ENCODE measurements around the gene SAMD14. TPM values are rescaled to one million over a fixed set of nuclear protein-coding genes. Genes with fewer than 3 reads are reported as not detected.

Gene SAMD14
- total RNA-seq, 1 experiment from 2014 or later, result 3.4 TPM

- H3K27me3 Mint-ChIP-seq (ENCODE audit: insufficient read depth, unreplicated experiment), result no peaks in the 10 kb centered on the region
- H3K9me3 ChIP-seq, result no peaks in the 10 kb centered on the region
- H3K9me3 Mint-ChIP-seq (ENCODE audit: unreplicated experiment), result no peaks in the 10 kb centered on the region
- peaks cover 4% of the 10 kb centered on the region for H3K4me1 Mint-ChIP-seq (ENCODE audit: low read depth, unreplicated experiment)
- TF ChIP-seq, protein P1, sequence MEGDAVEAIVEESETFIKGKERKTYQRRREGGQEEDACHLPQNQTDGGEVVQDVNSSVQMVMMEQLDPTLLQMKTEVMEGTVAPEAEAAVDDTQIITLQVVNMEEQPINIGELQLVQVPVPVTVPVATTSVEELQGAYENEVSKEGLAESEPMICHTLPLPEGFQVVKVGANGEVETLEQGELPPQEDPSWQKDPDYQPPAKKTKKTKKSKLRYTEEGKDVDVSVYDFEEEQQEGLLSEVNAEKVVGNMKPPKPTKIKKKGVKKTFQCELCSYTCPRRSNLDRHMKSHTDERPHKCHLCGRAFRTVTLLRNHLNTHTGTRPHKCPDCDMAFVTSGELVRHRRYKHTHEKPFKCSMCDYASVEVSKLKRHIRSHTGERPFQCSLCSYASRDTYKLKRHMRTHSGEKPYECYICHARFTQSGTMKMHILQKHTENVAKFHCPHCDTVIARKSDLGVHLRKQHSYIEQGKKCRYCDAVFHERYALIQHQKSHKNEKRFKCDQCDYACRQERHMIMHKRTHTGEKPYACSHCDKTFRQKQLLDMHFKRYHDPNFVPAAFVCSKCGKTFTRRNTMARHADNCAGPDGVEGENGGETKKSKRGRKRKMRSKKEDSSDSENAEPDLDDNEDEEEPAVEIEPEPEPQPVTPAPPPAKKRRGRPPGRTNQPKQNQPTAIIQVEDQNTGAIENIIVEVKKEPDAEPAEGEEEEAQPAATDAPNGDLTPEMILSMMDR (IDR thresholded peaks at IDR 0.05; ENCODE audit: insufficient read depth in 1 of 2, low read depth in 1 of 2, low read length in 1 of 2, severe bottlenecking in 1 of 2, unreplicated experiment in 1 of 2), result no peak
- H3K27ac Mint-ChIP-seq (ENCODE audit: unreplicated experiment), result no peak overlapping the region
- intact Hi-C loops (cut with micrococcal nuclease; ENCODE audit: unreplicated experiment), result no loop called here
- CTCF ChIA-PET, result interaction anchor here (0.6 to 1.6 kb wide), 13 partner anchors 8 to 422 kb away, joined by 3 to 9 read pairs (median 4); partner anchors contain the start of gene SGCA
- H3K36me3 Mint-ChIP-seq (ENCODE audit: insufficient read depth, unreplicated experiment), result peaks cover 64% of the 10 kb centered on the region
- no peak overlapping the region for H3K4me3 Mint-ChIP-seq (ENCODE audit: unreplicated experiment)
- BruUV-seq (replicated peaks), result no TSS peak
- no peaks in the 10 kb centered on the region for H3K27me3 ChIP-seq (replicated peaks; ENCODE audit: control insufficient read depth, insufficient read depth, low read length)
- H3K36me3 ChIP-seq (ENCODE audit: control insufficient read depth, insufficient read depth, low read length), result peaks cover 34% of the 10 kb centered on the region
- H3K4me3 ChIP-seq (ENCODE audit: low read depth, low read length), result no peak overlapping the region
- no peaks in the 10 kb centered on the region for H3K4me1 ChIP-seq
- no peak for DNase-seq
- POLR2A ChIA-PET, result no interaction called here
Observed at GRCh38 chr17:50139185-50139783, 9.3 kb upstream of the SAMD14 start.

- Mint-ChIP-seq H3K4me1 (ENCODE audit: low read depth, unreplicated experiment) (peaks cover 16% of the 10 kb centered on the region), H3K27me3 (ENCODE audit: insufficient read depth, unreplicated experiment) (no peaks in the 10 kb centered on the region), H3K36me3 (ENCODE audit: insufficient read depth, unreplicated experiment) (peaks cover 64% of the 10 kb centered on the region), H3K27ac (ENCODE audit: unreplicated experiment) (peak overlapping the region; percentile 7), H3K9me3 (ENCODE audit: unreplicated experiment) (no peaks in the 10 kb centered on the region), H3K4me3 (ENCODE audit: unreplicated experiment) (no peak overlapping the region)
- intact Hi-C loops (cut with micrococcal nuclease; ENCODE audit: unreplicated experiment), result no loop called here
- no TSS peak for BruUV-seq (replicated peaks)
- no peak for DNase-seq
- H3K27me3 ChIP-seq (replicated peaks; ENCODE audit: control insufficient read depth, insufficient read depth, low read length), result no peaks in the 10 kb centered on the region
- ChIA-PET CTCF (interaction anchor here (0.6 to 1.5 kb wide), 3 partner anchors 13 to 247 kb away, joined by 4 to 5 read pairs (median 4); no protein-coding TSS in a partner anchor), POLR2A (interaction anchor here (0.6 kb wide), 1 partner anchor 271 kb away, joined by 3 read pairs; no protein-coding TSS in a partner anchor)
- TF ChIP-seq, protein P1 (IDR thresholded peaks at IDR 0.05; ENCODE audit: insufficient read depth in 1 of 2, low read depth in 1 of 2, low read length in 1 of 2, severe bottlenecking in 1 of 2, unreplicated experiment in 1 of 2), result no peak
- no peaks in the 10 kb centered on the region for H3K9me3 ChIP-seq
- no peak overlapping the region for H3K4me3 ChIP-seq (ENCODE audit: low read depth, low read length)
- H3K36me3 ChIP-seq (ENCODE audit: control insufficient read depth, insufficient read depth, low read length), result peaks cover 32% of the 10 kb centered on the region
- H3K4me1 ChIP-seq, result peaks cover 12% of the 10 kb centered on the region
Observed at GRCh38 chr17:50137042-50137441, 7.1 kb upstream of the SAMD14 start.

- no peaks in the 10 kb centered on the region for H3K9me3 Mint-ChIP-seq (ENCODE audit: unreplicated experiment)
- no peaks in the 10 kb centered on the region for H3K27me3 Mint-ChIP-seq (ENCODE audit: insufficient read depth, unreplicated experiment)
- H3K27me3 ChIP-seq (replicated peaks; ENCODE audit: control insufficient read depth, insufficient read depth, low read length), result no peaks in the 10 kb centered on the region
- intact Hi-C loops (cut with micrococcal nuclease; ENCODE audit: unreplicated experiment), result no loop called here
- POLR2A ChIA-PET, result no interaction called here
- no peak for DNase-seq
- BruUV-seq (replicated peaks), result no TSS peak
- CTCF ChIA-PET, result interaction anchor here (0.6 to 2.6 kb wide), 4 partner anchors 13 to 246 kb away, joined by 4 to 8 read pairs (median 4); no protein-coding TSS in a partner anchor
- peaks cover 16% of the 10 kb centered on the region for H3K4me1 Mint-ChIP-seq (ENCODE audit: low read depth, unreplicated experiment)
- H3K4me3 Mint-ChIP-seq (ENCODE audit: unreplicated experiment), result no peak overlapping the region
- H3K27ac Mint-ChIP-seq (ENCODE audit: unreplicated experiment), result peak overlapping the region; percentile 7
- H3K4me1 ChIP-seq, result peaks cover 12% of the 10 kb centered on the region
- H3K36me3 Mint-ChIP-seq (ENCODE audit: insufficient read depth, unreplicated experiment), result peaks cover 64% of the 10 kb centered on the region
- peaks cover 32% of the 10 kb centered on the region for H3K36me3 ChIP-seq (ENCODE audit: control insufficient read depth, insufficient read depth, low read length)
- H3K4me3 ChIP-seq (ENCODE audit: low read depth, low read length), result no peak overlapping the region
- TF ChIP-seq, protein P1 (IDR thresholded peaks at IDR 0.05; ENCODE audit: insufficient read depth in 1 of 2, low read depth in 1 of 2, low read length in 1 of 2, severe bottlenecking in 1 of 2, unreplicated experiment in 1 of 2), result no peak
- H3K9me3 ChIP-seq, result no peaks in the 10 kb centered on the region
Observed at GRCh38 chr17:50136096-50136687, 6.2 kb upstream of the SAMD14 start.

Measured in Caco-2 (cell line).